ENCODE measurements around the gene CEBPB.

Gene CEBPB

DNA sequence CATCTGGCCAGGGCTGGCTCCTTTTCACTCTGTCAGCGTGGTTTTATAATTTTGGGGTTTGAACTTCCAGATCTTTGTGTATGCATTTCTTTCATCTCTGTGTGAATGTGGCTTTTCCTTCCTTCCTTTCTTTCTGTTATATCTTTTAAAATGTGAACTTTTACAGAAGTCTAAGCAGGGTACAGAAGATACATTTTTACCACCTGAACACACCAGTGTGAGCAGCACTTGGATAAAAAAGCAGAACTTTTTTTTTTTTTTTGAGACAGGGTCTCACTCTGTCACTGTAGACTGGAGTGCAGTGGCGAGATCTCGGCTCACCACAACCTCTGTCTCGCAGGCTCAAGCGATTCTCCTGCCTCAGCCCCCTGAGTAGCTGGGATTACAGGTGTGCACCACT, 20.5 kb downstream of the CEBPB start:
- H3K36me3 ChIP-seq (ENCODE audit: insufficient read depth): no peaks in the 10 kb centered on the region
- no peak overlapping the region for H3K27ac ChIP-seq

DNA sequence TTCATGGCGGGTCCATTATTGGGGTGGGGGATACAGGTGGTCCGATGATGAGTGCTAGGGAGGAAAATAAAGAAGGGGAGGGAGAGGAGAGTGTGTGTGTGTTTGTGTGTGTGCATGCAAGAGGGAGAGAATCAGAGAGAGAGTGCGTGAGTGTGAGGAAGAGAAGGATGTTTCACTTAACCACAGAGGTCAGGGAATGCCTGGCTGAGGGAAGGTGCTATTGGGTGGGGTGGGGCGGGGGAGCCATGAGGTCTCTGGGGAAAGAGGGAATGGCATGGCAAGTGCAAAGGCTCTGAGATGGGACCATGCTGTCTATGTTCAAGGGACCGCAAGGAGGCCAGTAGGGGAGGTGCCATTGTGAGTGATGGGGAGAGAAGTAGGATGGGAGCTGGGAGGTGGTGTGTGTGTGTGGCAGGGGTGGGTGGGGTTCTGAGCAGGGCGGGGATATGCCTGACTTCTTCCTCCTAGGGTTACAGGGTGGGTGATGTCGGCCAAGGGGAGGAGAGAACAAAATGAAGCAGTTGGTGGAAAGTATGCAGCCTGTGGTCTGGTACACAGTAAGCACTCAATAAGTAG, 23.0 kb downstream of the CEBPB start:
- no peak overlapping the region for H3K4me2 ChIP-seq
- H3K4me3 ChIP-seq (IDR thresholded peaks at IDR 0.05; ENCODE audit: insufficient read depth, low read depth, low read length): no peak overlapping the region
- no peaks in the 10 kb centered on the region for H3K36me3 ChIP-seq (ENCODE audit: insufficient read depth)
- H3K79me2 ChIP-seq (ENCODE audit: insufficient read depth, low read depth): no peaks in the 10 kb centered on the region
- no peaks in the 10 kb centered on the region for H4K20me1 ChIP-seq (ENCODE audit: insufficient read depth)
- H3K9ac ChIP-seq: no peak overlapping the region
- no peaks in the 10 kb centered on the region for H3K4me1 ChIP-seq (ENCODE audit: low read depth, poor library complexity, severe bottlenecking)
- H2AFZ ChIP-seq (ENCODE audit: low read depth): no peak overlapping the region
- no peak overlapping the region for H3K27ac ChIP-seq
- peaks cover 10% of the 10 kb centered on the region; the same call in 1 of the 2 replicates for H3K27me3 ChIP-seq (ENCODE audit: insufficient read depth, low read depth)
- TF ChIP-seq, protein P1, sequence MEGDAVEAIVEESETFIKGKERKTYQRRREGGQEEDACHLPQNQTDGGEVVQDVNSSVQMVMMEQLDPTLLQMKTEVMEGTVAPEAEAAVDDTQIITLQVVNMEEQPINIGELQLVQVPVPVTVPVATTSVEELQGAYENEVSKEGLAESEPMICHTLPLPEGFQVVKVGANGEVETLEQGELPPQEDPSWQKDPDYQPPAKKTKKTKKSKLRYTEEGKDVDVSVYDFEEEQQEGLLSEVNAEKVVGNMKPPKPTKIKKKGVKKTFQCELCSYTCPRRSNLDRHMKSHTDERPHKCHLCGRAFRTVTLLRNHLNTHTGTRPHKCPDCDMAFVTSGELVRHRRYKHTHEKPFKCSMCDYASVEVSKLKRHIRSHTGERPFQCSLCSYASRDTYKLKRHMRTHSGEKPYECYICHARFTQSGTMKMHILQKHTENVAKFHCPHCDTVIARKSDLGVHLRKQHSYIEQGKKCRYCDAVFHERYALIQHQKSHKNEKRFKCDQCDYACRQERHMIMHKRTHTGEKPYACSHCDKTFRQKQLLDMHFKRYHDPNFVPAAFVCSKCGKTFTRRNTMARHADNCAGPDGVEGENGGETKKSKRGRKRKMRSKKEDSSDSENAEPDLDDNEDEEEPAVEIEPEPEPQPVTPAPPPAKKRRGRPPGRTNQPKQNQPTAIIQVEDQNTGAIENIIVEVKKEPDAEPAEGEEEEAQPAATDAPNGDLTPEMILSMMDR (conservative IDR thresholded peaks at IDR 0.05; ENCODE audit: low read depth, low read length): no peak

More for the DNA sequence above, 20.5 kb downstream of the CEBPB start:
- H2AFZ ChIP-seq (ENCODE audit: low read depth): no peak overlapping the region
- no peak overlapping the region for H3K4me2 ChIP-seq
- no peaks in the 10 kb centered on the region for H4K20me1 ChIP-seq (ENCODE audit: insufficient read depth)
- H3K79me2 ChIP-seq (ENCODE audit: insufficient read depth, low read depth): no peaks in the 10 kb centered on the region
- TF ChIP-seq, protein P1 (conservative IDR thresholded peaks at IDR 0.05; ENCODE audit: low read depth, low read length): no peak
- H3K27me3 ChIP-seq (ENCODE audit: insufficient read depth, low read depth): peaks cover 3% of the 10 kb centered on the region; the same call in 1 of the 2 replicates
- no peak overlapping the region for H3K9ac ChIP-seq
- H3K4me3 ChIP-seq (IDR thresholded peaks at IDR 0.05; ENCODE audit: insufficient read depth, low read depth, low read length): no peak overlapping the region
- H3K4me1 ChIP-seq (ENCODE audit: low read depth, poor library complexity, severe bottlenecking): no peaks in the 10 kb centered on the region

DNA sequence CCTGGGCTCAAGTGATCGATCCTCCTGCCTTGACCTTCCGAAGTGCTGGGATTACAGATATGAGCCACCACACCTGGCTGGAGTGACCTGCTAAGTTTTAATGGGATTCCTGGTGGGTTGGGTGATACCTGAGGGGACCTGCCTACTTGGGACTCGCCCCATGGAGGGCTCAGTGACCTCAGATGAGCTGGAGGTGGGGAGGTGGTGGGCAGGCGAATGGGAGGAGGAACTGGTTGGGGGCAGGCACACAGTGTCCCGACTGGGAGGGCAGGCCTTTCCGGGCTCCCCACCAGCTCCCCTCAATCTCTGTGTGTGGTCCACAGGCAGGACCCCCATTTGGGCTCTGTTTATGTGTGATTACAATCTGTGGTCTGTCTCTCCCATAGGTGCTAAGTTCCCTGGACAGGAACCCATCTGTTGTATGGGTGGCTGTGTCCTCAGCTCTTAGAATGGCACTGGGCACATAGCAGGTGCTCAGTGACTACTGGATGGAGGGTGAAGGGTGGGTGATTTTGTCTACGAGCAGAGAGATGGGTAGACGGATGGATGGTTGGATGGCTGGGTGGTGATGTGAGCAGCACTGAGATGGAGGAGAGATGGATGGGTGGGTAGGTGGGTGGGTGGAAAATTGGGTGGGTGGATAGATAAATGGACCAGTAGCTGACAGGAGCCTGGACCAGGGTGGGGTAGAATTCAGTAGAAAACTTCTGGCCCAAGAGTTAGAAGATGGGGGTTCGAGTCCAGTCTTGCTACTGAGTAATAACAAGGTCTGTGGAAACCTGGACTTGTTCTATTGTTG, 23.8 kb downstream of the CEBPB start:
- TF ChIP-seq, protein P1 (conservative IDR thresholded peaks at IDR 0.05; ENCODE audit: low read depth, low read length): no peak
- Histone ChIP-seq H3K4me1 (ENCODE audit: low read depth, poor library complexity, severe bottlenecking) (no peaks in the 10 kb centered on the region), H3K27ac (no peak overlapping the region), H3K79me2 (ENCODE audit: insufficient read depth, low read depth) (no peaks in the 10 kb centered on the region), H4K20me1 (ENCODE audit: insufficient read depth) (no peaks in the 10 kb centered on the region), H3K4me2 (no peak overlapping the region), H3K9ac (no peak overlapping the region), H2AFZ (ENCODE audit: low read depth) (no peak overlapping the region), H3K36me3 (ENCODE audit: insufficient read depth) (no peaks in the 10 kb centered on the region), H3K4me3 (IDR thresholded peaks at IDR 0.05; ENCODE audit: insufficient read depth, low read depth, low read length) (no peak overlapping the region), H3K27me3 (ENCODE audit: insufficient read depth, low read depth) (peaks cover 10% of the 10 kb centered on the region; the same call in 1 of the 2 replicates)

DNA sequence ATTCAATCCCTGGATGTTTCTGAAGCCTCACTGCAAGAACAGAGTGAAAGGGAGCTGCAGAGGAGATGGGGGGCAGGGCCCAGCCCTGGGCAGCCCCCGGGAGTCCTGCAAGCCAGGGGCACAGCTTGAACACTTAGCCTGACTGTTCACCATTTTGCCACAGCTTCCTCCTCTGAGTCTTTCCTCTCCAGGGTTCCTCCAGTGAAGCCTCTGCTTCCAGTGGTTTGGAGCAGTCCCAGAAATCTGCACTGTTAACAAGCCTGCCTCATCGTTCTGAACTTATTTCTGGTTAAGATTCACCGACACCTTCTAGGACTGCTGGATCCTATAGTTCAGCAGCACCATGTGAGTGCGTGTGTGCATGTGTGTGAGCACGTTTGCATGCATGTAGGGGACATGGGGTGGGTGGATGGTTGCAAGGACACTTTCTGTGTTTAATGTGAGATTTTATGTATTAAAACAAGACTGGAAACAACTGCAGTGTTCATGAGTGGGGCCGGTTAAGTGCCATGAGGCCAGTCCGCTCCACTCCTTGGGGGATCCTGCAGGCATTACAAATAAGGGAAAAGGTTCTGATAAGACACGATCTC, 24.6 kb downstream of the CEBPB start:
- Histone ChIP-seq H3K27ac (no peak overlapping the region), H4K20me1 (ENCODE audit: insufficient read depth) (no peaks in the 10 kb centered on the region), H3K4me3 (IDR thresholded peaks at IDR 0.05; ENCODE audit: insufficient read depth, low read depth, low read length) (no peak overlapping the region), H3K79me2 (ENCODE audit: insufficient read depth, low read depth) (no peaks in the 10 kb centered on the region), H3K4me2 (no peak overlapping the region), H2AFZ (ENCODE audit: low read depth) (no peak overlapping the region), H3K4me1 (ENCODE audit: low read depth, poor library complexity, severe bottlenecking) (no peaks in the 10 kb centered on the region), H3K36me3 (ENCODE audit: insufficient read depth) (no peaks in the 10 kb centered on the region), H3K9ac (no peak overlapping the region), H3K27me3 (ENCODE audit: insufficient read depth, low read depth) (peaks cover 10% of the 10 kb centered on the region; the same call in 1 of the 2 replicates)
- TF ChIP-seq, protein P1 (conservative IDR thresholded peaks at IDR 0.05; ENCODE audit: low read depth, low read length): no peak
